ENCODE data around the gene YWHAG. TPM values are rescaled to one million over a fixed set of nuclear protein-coding genes. Genes with fewer than 3 reads are reported as not detected.
A peak's percentile ranks its signal among the peaks of the same experiment; 100 is the strongest.

YWHAG gene
- total RNA-seq, 1 donor from 2014 or later, result 223 TPM

- Histone ChIP-seq H3K9me3 (replicated peaks) (no peaks in the 10 kb centered on the region), H3K4me1 (peaks cover 60% of the 10 kb centered on the region), H3K27me3 (ENCODE audit: low read depth) (no peaks in the 10 kb centered on the region), H3K4me3 (peak overlapping the region; percentile 98), H3K27ac (replicated peaks) (peak overlapping the region; percentile 99), H3K36me3 (peaks cover 12% of the 10 kb centered on the region)
- DNase-seq, result peak; percentile 83
- TF ChIP-seq, protein P1, sequence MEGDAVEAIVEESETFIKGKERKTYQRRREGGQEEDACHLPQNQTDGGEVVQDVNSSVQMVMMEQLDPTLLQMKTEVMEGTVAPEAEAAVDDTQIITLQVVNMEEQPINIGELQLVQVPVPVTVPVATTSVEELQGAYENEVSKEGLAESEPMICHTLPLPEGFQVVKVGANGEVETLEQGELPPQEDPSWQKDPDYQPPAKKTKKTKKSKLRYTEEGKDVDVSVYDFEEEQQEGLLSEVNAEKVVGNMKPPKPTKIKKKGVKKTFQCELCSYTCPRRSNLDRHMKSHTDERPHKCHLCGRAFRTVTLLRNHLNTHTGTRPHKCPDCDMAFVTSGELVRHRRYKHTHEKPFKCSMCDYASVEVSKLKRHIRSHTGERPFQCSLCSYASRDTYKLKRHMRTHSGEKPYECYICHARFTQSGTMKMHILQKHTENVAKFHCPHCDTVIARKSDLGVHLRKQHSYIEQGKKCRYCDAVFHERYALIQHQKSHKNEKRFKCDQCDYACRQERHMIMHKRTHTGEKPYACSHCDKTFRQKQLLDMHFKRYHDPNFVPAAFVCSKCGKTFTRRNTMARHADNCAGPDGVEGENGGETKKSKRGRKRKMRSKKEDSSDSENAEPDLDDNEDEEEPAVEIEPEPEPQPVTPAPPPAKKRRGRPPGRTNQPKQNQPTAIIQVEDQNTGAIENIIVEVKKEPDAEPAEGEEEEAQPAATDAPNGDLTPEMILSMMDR (IDR thresholded peaks at IDR 0.05; ENCODE audit: borderline replicate concordance), result no peak
- intact Hi-C loops (cut with micrococcal nuclease), result no loop called here
These were observed 53.9 kb downstream of the YWHAG start for GRCh38 chr7:76304888-76305375.

- intact Hi-C loops (cut with micrococcal nuclease), result no loop called here
- peaks cover 60% of the 10 kb centered on the region for H3K4me1 ChIP-seq
- no peaks in the 10 kb centered on the region for H3K27me3 ChIP-seq (ENCODE audit: low read depth)
- peak overlapping the region; percentile 99 for H3K27ac ChIP-seq (replicated peaks)
- TF ChIP-seq, protein P1 (IDR thresholded peaks at IDR 0.05; ENCODE audit: borderline replicate concordance), result no peak
- H3K36me3 ChIP-seq, result peaks cover 12% of the 10 kb centered on the region
- peak; percentile 87 for DNase-seq
- H3K9me3 ChIP-seq (replicated peaks), result no peaks in the 10 kb centered on the region
- peak overlapping the region; percentile 98 for H3K4me3 ChIP-seq
These were observed 55.3 kb downstream of the YWHAG start for GRCh38 chr7:76303202-76304147.

GRCh38 chr7:76302347-76303201 lies 56.2 kb downstream of the YWHAG start, which contains the start of gene HSPB1:
Gene HSPB1 (plus strand): TSS chr7:76302673. CDS start chr7:76302713, 40 bp downstream.
- Histone ChIP-seq H3K9me3 (replicated peaks) (no peaks in the 10 kb centered on the region), H3K36me3 (peaks cover 12% of the 10 kb centered on the region), H3K27ac (replicated peaks) (peak within 1 kb of the TSS; percentile 99), H3K4me1 (peaks cover 58% of the 10 kb centered on the region), H3K4me3 (peak within 1 kb of the TSS; percentile 98), H3K27me3 (ENCODE audit: low read depth) (no peaks in the 10 kb centered on the region)
- peak; percentile 96 for DNase-seq
- intact Hi-C loops (cut with micrococcal nuclease), result no loop called here
- TF ChIP-seq, protein P1 (IDR thresholded peaks at IDR 0.05; ENCODE audit: borderline replicate concordance), result no peak

GRCh38 chr7:76301000-76301399 lies 57.8 kb downstream of the YWHAG start:
- Histone ChIP-seq H3K36me3 (peaks cover 12% of the 10 kb centered on the region), H3K4me3 (no peak overlapping the region), H3K9me3 (replicated peaks) (no peaks in the 10 kb centered on the region), H3K27me3 (ENCODE audit: low read depth) (no peaks in the 10 kb centered on the region), H3K4me1 (peaks cover 43% of the 10 kb centered on the region), H3K27ac (replicated peaks) (peak overlapping the region; percentile 4)
- TF ChIP-seq, protein P1 (IDR thresholded peaks at IDR 0.05; ENCODE audit: borderline replicate concordance), result no peak
- intact Hi-C loops (cut with micrococcal nuclease), result no loop called here
- DNase-seq, result no peak

DNA sequence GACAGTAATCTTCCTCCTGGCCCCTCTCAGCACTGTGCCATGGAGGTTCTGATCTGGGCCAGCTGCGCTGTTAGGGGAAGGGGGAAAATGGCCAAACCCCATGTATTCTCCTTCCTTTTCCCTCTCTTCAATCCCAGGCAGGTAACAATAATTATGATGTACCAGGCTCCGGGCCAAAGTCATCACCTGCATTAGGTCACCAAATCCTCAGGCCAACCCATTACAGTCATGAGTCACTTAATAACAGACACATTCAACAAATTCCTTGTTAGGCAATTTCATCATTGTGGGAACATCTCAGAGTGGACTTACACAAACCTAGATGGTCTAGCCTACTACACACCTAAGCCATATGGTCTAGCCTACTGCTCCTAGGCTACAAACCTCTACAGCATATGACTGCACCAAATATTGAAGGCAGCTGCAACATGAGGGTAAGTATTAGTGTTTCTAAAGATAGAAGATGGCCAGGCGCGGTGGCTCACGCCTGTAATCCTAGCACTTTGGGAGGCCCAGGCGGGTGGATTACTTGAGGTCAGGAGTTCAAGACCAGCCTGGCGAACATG lies 58.5 kb downstream of the YWHAG start:
- Histone ChIP-seq H3K9me3 (replicated peaks) (no peaks in the 10 kb centered on the region), H3K4me1 (peaks cover 41% of the 10 kb centered on the region), H3K27me3 (ENCODE audit: low read depth) (no peaks in the 10 kb centered on the region), H3K27ac (replicated peaks) (peak overlapping the region; percentile 22), H3K4me3 (no peak overlapping the region), H3K36me3 (peaks cover 12% of the 10 kb centered on the region)
- intact Hi-C loops (cut with micrococcal nuclease), result no loop called here
- TF ChIP-seq, protein P1 (IDR thresholded peaks at IDR 0.05; ENCODE audit: borderline replicate concordance), result no peak
- no peak for DNase-seq
